Epithelial cell of esophagus (primary cell): ENCODE data around the gene RBFOX2.
A peak's percentile ranks its signal among the peaks of the same experiment; 100 is the strongest.

Experiments used
- DNase-seq: peaks from one replicate; pipeline ENCODE4 v3.0.0; 2010; ENCODE audit warnings: low read depth
- H3K4me3 ChIP-seq: 2 replicates; pipeline ENCODE4 v1.5.1; 2011; ENCODE audit warnings: mild to moderate bottlenecking, low read length, control low read depth
- TF ChIP-seq, protein P1 (sequence below): IDR thresholded peaks from 2 replicates; pipeline ENCODE4 v1.5.1; 2011; ENCODE audit warnings: low read depth, mild to moderate bottlenecking, low read length, control low read depth, inconsistent platforms; ENCODE audit not compliant: insufficient read depth; ENCODE audit errors: missing control alignments

Gene RBFOX2

DNA sequence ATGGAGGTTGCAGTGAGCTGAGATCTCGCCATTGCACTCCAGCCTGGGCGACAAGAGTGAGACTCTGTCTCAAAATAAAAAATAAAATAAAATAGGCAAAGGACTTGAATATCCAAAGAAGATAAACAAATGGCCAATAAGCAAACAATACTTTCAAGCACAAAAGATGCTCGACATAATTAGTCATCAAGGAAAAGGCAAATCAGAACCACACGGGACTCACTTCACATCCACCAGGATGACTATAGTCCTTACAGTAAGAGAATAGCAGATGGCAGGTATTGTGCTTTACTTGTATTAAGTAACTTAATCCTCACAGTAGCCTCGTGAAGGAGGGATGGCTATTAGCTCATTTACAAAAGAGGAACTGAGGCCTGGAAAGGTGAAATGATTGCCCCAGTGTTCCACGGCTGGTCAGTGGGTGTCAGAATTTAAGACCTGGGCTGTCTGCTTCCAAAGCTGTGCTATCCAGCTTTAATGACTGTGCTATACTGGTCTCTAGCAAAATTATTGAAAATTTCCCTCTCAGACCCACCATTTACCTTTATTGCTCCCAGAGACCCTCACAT lies 40.2 kb upstream of the RBFOX2 start:
- TF ChIP-seq, protein P1, sequence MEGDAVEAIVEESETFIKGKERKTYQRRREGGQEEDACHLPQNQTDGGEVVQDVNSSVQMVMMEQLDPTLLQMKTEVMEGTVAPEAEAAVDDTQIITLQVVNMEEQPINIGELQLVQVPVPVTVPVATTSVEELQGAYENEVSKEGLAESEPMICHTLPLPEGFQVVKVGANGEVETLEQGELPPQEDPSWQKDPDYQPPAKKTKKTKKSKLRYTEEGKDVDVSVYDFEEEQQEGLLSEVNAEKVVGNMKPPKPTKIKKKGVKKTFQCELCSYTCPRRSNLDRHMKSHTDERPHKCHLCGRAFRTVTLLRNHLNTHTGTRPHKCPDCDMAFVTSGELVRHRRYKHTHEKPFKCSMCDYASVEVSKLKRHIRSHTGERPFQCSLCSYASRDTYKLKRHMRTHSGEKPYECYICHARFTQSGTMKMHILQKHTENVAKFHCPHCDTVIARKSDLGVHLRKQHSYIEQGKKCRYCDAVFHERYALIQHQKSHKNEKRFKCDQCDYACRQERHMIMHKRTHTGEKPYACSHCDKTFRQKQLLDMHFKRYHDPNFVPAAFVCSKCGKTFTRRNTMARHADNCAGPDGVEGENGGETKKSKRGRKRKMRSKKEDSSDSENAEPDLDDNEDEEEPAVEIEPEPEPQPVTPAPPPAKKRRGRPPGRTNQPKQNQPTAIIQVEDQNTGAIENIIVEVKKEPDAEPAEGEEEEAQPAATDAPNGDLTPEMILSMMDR = no peak
- DNase-seq = peak; percentile 39
- H3K4me3 ChIP-seq = no peak overlapping the region

DNA sequence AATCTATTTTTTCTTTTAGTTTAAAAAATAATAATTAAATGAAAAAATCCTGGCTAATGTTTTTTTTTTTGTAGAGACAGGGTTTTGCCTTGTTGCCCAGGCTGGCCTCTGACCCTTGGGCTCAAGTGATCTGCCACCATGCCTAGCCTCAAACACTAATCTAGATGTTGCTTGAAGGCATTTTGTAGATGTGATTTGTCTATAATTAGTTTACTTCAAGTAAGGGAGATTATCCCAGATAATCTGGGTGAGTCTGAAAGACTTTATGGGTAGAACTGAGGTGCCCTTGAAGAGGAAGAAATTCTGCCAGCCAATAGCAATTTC lies 38.6 kb upstream of the RBFOX2 start:
- TF ChIP-seq, protein P1 = no peak
- no peak overlapping the region for H3K4me3 ChIP-seq
- DNase-seq = no peak

GRCh38 chr22:36065775-36066544 lies 37.3 kb upstream of the RBFOX2 start:
- peak; percentile 83 for DNase-seq
- H3K4me3 ChIP-seq = peak overlapping the region; percentile 62
- TF ChIP-seq, protein P1 = peak; percentile 94

- TF ChIP-seq, protein P1 = no peak
- H3K4me3 ChIP-seq = peak overlapping the region; percentile 62
- no peak for DNase-seq
Measured at GRCh38 chr22:36065462-36065774, 36.8 kb upstream of the RBFOX2 start.

- no peak overlapping the region for H3K4me3 ChIP-seq
- TF ChIP-seq, protein P1 = no peak
- no peak for DNase-seq
Measured at GRCh38 chr22:36064358-36064757, 35.7 kb upstream of the RBFOX2 start.

DNA sequence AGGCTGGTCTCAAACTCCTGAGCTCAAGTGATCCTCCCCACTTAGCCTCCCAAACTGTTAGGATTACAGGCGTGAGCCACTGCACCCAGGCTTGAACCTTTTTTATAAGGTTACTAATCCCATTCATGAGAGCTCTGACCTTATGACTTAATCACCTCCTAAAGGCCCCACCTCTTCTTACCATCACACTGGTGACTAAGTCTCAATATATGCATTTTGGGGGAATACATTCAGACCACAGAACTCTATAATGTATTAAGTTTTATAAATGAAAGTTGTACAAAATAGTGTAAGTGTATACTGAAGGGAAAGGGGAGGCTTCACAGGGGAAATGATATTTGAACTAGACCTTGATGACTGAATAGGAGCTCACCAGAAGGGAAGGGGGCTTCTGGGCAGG lies 28.4 kb upstream of the RBFOX2 start:
- TF ChIP-seq, protein P1 = no peak
- peak; percentile 39 for DNase-seq

More for the DNA sequence above, 28.4 kb upstream of the RBFOX2 start:
- no peak overlapping the region for H3K4me3 ChIP-seq
